ENCODE measurements around the gene COL11A2.
A peak's percentile ranks its signal among the peaks of the same experiment; 100 is the strongest.

Gene COL11A2

GRCh38 chr6:33198853-33199436, 6.7 kb upstream of the COL11A2 start:
- no peak for TF ChIP-seq CTCF (IDR thresholded peaks at IDR 0.05; ENCODE audit: low read depth, low read length, missing control alignments)
- DNase-seq (ENCODE audit: extremely low read depth, low read depth): no peak
- peak overlapping the region; percentile 85 for H3K4me3 ChIP-seq (replicated peaks; ENCODE audit: low read depth, low read length)

GRCh38 chr6:33198159-33198852, 6.0 kb upstream of the COL11A2 start:
- TF ChIP-seq CTCF (IDR thresholded peaks at IDR 0.05; ENCODE audit: low read depth, low read length, missing control alignments): no peak
- H3K4me3 ChIP-seq (replicated peaks; ENCODE audit: low read depth, low read length): no peak overlapping the region
- DNase-seq (ENCODE audit: extremely low read depth, low read depth): no peak

- peak; percentile 76 for TF ChIP-seq CTCF (IDR thresholded peaks at IDR 0.05; ENCODE audit: low read depth, low read length, missing control alignments)
- DNase-seq (ENCODE audit: extremely low read depth, low read depth): no peak
- H3K4me3 ChIP-seq (replicated peaks; ENCODE audit: low read depth, low read length): no peak overlapping the region
These were observed 5.3 kb upstream of the COL11A2 start for GRCh38 chr6:33197431-33198048.

GRCh38 chr6:33195304-33196165, 3.3 kb upstream of the COL11A2 start:
- TF ChIP-seq CTCF (IDR thresholded peaks at IDR 0.05; ENCODE audit: low read depth, low read length, missing control alignments): no peak
- H3K4me3 ChIP-seq (replicated peaks; ENCODE audit: low read depth, low read length): no peak overlapping the region
- no peak for DNase-seq (ENCODE audit: extremely low read depth, low read depth)

- TF ChIP-seq CTCF (IDR thresholded peaks at IDR 0.05; ENCODE audit: low read depth, low read length, missing control alignments): no peak
- H3K4me3 ChIP-seq (replicated peaks; ENCODE audit: low read depth, low read length): no peak overlapping the region
- DNase-seq (ENCODE audit: extremely low read depth, low read depth): no peak
These were observed 2.2 kb upstream of the COL11A2 start for GRCh38 chr6:33194431-33194979.

GRCh38 chr6:33193619-33194018, 1.4 kb upstream of the COL11A2 start:
- DNase-seq (ENCODE audit: extremely low read depth, low read depth): no peak
- no peak for TF ChIP-seq CTCF (IDR thresholded peaks at IDR 0.05; ENCODE audit: low read depth, low read length, missing control alignments)
- H3K4me3 ChIP-seq (replicated peaks; ENCODE audit: low read depth, low read length): no peak overlapping the region

All from HFF-Myc (cell line).